ENCODE results near the gene PCDH12. TPM values are rescaled to one million over a fixed set of nuclear protein-coding genes. Genes with fewer than 3 reads are reported as not detected.

The PCDH12 gene
- polyA plus RNA-seq, 3 donors: 0.20 to 1.2 (median 0.90) TPM

- no CpG with 5 or more reads among the region's 2 CpGs for WGBS (ENCODE audit: insufficient coverage)
- peaks cover 18% of the 10 kb centered on the region for H3K4me1 Mint-ChIP-seq
- H3K27ac Mint-ChIP-seq: no peak overlapping the region
- Histone ChIP-seq H3K36me3 (replicated peaks in 1 of 2; ENCODE audit: control insufficient read depth in 1 of 2, insufficient read depth in 2 of 2, low read length in 2 of 2) (no peaks in the 10 kb centered on the region), H3K4me3 (replicated peaks in 1 of 3; ENCODE audit: low read depth in 2 of 3, low read length in 3 of 3) (no peak overlapping the region), H3K9ac (ENCODE audit: insufficient read depth, low read length, poor library complexity, severe bottlenecking) (no peak overlapping the region), H3K27ac (ENCODE audit: low read depth in 1 of 2, low read length in 2 of 2) (no peak overlapping the region), H3K79me2 (ENCODE audit: insufficient read depth, low read length) (no peaks in the 10 kb centered on the region), H3K27me3 (ENCODE audit: control insufficient read depth in 2 of 2, insufficient read depth in 2 of 2, low read length in 2 of 2) (peaks cover 9 to 11% of the 10 kb centered on the region in 2 donors), H3K9me3 (replicated peaks in 1 of 2; ENCODE audit: control insufficient read depth in 1 of 2, insufficient read depth in 1 of 2, low read length in 2 of 2) (no peaks in the 10 kb centered on the region), H2AFZ (ENCODE audit: insufficient read depth, low read depth, low read length, poor library complexity, severe bottlenecking) (no peak overlapping the region), H4K20me1 (ENCODE audit: insufficient read depth, low read length) (no peaks in the 10 kb centered on the region), H3K4me2 (replicated peaks; ENCODE audit: extremely low read depth, low read length, poor library complexity, severe bottlenecking) (no peak overlapping the region), H3K4me1 (ENCODE audit: control insufficient read depth in 1 of 2, insufficient read depth in 2 of 2, low read length in 2 of 2) (peaks cover 15 to 18% of the 10 kb centered on the region in 2 donors)
- no peak for DNase-seq
- TF ChIP-seq CTCF (IDR thresholded peaks at IDR 0.05): no peak
- H3K36me3 Mint-ChIP-seq: no peaks in the 10 kb centered on the region
- peaks cover 0 to 8% (median 3%) of the 10 kb centered on the region in 7 donors for H3K9me3 Mint-ChIP-seq
- peaks cover 17 to 20% (median 17%) of the 10 kb centered on the region in 3 donors for H3K27me3 Mint-ChIP-seq (ENCODE audit: low read depth in 3 of 3)
- intact Hi-C loops (cut with micrococcal nuclease): no loop called here
- no peak overlapping the region for H3K4me3 Mint-ChIP-seq
Observed at GRCh38 chr5:141908796-141909195, 49.2 kb downstream of the PCDH12 start.

- H3K27ac ChIP-seq (ENCODE audit: low read depth in 1 of 2, low read length in 2 of 2): no peak overlapping the region
- Mint-ChIP-seq H3K27me3 (ENCODE audit: low read depth in 3 of 3) (peaks cover 2 to 7% (median 3%) of the 10 kb centered on the region in 3 donors), H3K4me1 (peaks cover 24% of the 10 kb centered on the region), H3K36me3 (no peaks in the 10 kb centered on the region), H3K27ac (no peak overlapping the region), H3K4me3 (no peak overlapping the region), H3K9me3 (peaks cover 0 to 8% (median 3%) of the 10 kb centered on the region in 7 donors)
- H3K79me2 ChIP-seq (ENCODE audit: insufficient read depth, low read length): no peaks in the 10 kb centered on the region
- H4K20me1 ChIP-seq (ENCODE audit: insufficient read depth, low read length): no peaks in the 10 kb centered on the region
- no peaks in the 10 kb centered on the region for H3K9me3 ChIP-seq (replicated peaks in 1 of 2; ENCODE audit: control insufficient read depth in 1 of 2, insufficient read depth in 1 of 2, low read length in 2 of 2)
- H2AFZ ChIP-seq (ENCODE audit: insufficient read depth, low read depth, low read length, poor library complexity, severe bottlenecking): no peak overlapping the region
- DNase-seq: no peak
- H3K4me3 ChIP-seq (replicated peaks in 1 of 3; ENCODE audit: low read depth in 2 of 3, low read length in 3 of 3): no peak overlapping the region
- WGBS (ENCODE audit: insufficient coverage): no CpG with 5 or more reads among the region's 1 CpG
- no peaks in the 10 kb centered on the region for H3K27me3 ChIP-seq (ENCODE audit: control insufficient read depth in 2 of 2, insufficient read depth in 2 of 2, low read length in 2 of 2)
- no peak overlapping the region for H3K4me2 ChIP-seq (replicated peaks; ENCODE audit: extremely low read depth, low read length, poor library complexity, severe bottlenecking)
- intact Hi-C loops (cut with micrococcal nuclease): no loop called here
- peaks cover 24 to 25% of the 10 kb centered on the region in 2 donors for H3K4me1 ChIP-seq (ENCODE audit: control insufficient read depth in 1 of 2, insufficient read depth in 2 of 2, low read length in 2 of 2)
- H3K36me3 ChIP-seq (replicated peaks in 1 of 2; ENCODE audit: control insufficient read depth in 1 of 2, insufficient read depth in 2 of 2, low read length in 2 of 2): no peaks in the 10 kb centered on the region
- H3K9ac ChIP-seq (ENCODE audit: insufficient read depth, low read length, poor library complexity, severe bottlenecking): no peak overlapping the region
- no peak for TF ChIP-seq CTCF (IDR thresholded peaks at IDR 0.05)
Observed at GRCh38 chr5:141906972-141907371, 51.0 kb downstream of the PCDH12 start.

Measured in CD14-positive monocyte (primary cell).